Posterior cingulate gyrus (tissue), 11 donors: ENCODE data around the gene TAF5L.
"Not testable (repeated sequence)": the region's sequence is repeated elsewhere in the genome, so short reads cannot be mapped to it uniquely, and the experiment has no call there.

Source experiments
- DNase-seq, 10 donors: peaks; one replicate each; pipeline versions ENCODE4 v3.0.0 to v3.0.0-alpha.2; 2020 to 2021; ENCODE audit warnings: mixed read lengths in 3 of 10
- intact Hi-C: fragments of 100-400 bp; cut with DNase I; formaldehyde crosslinking; loops from one replicate; pipeline ENCODE4 v1.15.1; 2023

The TAF5L gene

DNA sequence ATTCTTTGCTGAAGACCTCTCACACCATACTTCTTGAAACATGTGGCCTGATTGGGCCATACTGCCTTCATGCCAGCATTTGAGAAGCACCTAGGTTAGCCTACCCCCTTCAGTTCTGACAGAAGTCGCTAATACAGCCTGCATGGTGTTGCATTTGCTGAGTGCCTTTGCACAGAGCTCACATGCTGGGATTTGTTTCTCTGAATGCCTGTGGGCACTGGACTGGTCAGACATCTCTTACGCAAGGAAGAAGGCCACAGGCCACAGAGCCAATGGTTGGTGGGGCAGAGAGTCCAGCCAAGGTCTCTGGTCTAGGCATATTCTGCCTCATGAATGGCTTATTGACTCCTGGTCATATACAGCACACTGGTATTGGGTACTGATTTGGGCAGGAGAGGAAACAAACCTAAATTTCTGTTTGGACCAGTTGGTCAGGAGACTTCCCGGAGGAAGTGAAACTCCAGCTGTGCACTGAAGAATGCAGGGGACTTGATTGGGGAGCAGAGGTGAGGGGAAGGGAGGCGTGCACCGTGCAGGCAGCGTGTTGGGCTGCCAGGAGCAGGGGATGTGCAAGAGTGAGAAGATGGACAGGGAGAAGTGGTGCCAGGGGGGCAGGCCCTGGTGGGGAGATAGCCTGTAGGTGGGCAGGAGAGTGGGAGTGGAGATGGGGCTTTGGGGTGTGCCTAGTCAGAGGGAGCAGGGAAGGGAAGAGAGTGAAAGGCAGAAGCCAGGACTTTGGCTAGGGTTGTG is 18.2 kb upstream of the TAF5L start:
- intact Hi-C loops: no loop called here
- no peak for DNase-seq

DNA sequence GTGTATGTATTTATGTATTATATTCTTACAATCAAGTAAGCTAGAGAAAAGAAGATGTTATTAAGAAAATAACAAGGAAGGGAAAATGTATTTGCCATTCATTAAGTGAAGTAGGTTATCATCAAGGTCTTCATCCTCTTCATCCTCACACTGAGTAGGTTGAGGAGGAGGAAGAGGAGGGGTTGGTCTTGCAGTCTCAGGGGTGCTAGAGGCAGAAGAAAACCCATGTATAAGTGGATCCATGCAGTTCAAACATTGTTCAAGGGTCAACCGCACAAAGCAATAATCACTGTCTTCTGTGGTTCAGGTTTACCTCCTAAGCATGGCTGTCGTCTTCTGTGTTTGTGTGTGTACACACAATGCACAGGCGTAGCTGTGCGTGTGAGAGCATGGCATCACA is 17.0 kb upstream of the TAF5L start:
- no peak for DNase-seq
- intact Hi-C loops: no loop called here

DNA sequence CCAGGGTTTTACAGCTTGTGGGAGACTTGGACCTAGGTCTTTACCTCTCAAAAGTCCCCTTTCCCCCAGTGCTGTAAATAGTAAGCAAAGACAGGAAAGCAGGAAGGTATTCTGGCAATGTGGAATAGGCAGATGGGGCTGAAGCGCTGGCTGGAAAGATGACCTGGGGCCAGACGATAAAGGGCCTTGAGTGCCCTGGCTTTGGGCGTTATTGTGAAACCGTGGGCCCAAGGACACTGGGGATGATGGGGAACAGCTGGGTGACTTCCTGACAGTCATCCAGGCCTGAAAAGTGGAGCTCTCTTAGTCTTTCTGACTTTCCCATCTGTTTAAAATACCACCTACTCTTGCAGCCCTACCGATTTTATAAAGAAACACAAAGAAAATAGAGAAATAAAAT is 16.5 kb upstream of the TAF5L start:
- DNase-seq: no peak
- intact Hi-C loops: no loop called here

DNA sequence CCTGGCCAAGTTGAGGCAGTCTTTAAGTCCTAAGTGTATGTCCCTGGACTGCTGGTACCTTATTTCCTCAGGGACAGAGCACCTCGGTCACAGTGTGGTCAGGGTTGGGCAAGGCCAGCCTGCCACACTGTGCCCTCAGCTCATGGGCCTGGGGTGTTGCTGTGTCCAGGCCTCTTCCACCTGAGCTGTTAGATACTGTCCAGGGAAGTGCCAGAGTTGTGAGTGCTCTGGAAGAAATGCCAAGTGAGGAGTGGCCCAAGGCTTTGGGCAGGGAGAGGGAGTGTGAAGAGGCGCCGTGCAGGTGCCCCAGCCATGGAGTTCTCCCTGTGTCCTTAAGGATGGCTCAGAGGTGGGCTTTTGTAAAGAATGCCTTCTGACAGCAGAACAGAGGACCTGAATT is 15.4 kb upstream of the TAF5L start:
- intact Hi-C loops: no loop called here
- no peak for DNase-seq

DNA sequence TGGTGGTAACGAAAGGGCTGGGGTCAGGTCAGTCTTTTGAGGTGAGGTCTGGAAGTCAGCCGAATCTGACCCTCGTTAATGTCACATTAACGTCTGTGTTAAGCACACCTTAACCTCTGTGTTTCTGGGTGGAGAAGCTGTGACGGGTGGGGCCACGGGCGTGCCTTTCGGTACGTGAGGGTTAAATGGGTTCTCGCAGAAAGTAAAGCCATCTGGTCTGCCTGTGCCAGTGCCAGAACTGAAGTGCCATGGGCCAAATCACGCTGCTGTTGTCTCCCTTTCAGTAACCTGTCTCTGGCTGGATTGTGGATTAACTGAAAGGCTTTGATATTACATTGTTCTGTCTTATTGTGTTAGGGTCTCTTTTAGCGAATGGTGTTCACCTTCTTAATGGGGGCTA is 14.5 kb upstream of the TAF5L start:
- DNase-seq: no peak
- intact Hi-C loops: no loop called here

DNA sequence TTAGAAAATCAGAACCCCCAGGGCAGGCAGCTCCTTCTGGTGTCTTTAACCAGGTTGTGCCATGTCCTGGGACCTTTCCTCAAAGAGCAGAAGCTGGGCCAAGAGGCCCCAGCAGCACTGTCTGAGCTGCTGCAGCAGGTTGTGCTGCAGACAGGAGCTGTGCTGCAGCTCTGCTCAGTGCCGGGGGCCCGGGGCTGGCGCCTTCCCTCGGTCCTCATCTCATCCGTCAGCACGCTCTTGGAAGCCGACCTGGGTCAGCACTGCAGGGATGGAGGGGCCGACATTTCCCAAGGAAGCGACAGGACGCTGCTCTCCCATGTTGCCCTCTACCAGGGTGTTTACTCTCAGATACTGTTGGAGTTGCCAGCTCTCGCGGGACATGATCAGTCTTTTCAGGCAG is 11.8 kb upstream of the TAF5L start:
- intact Hi-C loops: no loop called here
- no peak for DNase-seq

DNA sequence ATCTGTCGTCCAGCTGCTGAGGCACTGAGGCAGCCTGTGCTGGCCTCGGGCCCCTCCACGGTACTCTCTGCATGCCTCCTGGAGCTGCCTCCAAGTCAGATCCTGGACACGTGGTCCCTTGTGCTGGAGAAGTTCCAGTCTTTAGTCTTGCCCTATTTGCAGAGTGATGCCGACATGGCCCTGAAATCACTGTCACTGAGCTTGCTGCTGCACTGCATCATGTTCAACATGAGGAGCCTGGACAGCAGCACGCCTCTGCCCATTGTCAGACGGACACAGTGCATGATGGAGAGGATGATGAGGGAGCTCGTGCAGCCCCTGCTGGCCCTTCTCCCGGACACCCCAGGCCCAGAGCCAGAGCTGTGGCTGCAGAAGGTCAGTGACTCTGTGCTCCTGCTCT is 10.1 kb upstream of the TAF5L start:
- no peak for DNase-seq
- intact Hi-C loops: no loop called here

DNA sequence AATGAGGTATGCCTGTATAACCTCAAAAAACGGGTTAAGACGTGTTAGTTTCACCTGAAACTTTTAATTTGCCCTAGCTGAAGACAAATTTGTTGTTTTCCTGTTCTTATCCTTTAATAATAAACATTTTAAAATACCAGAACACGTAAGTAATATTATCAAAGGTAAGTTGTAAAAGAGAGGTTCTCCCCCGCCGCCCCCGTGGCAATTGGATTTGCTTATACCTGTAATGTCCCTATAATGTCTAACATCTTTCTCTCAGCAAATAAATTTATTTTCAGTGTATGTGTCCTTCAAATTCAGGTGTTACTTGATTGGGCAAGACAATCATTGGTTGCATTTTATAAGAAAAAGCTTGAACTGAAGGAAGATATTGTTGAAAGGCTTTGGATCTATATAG is 6.0 kb upstream of the TAF5L start:
- intact Hi-C loops: no loop called here
- no peak for DNase-seq

DNA sequence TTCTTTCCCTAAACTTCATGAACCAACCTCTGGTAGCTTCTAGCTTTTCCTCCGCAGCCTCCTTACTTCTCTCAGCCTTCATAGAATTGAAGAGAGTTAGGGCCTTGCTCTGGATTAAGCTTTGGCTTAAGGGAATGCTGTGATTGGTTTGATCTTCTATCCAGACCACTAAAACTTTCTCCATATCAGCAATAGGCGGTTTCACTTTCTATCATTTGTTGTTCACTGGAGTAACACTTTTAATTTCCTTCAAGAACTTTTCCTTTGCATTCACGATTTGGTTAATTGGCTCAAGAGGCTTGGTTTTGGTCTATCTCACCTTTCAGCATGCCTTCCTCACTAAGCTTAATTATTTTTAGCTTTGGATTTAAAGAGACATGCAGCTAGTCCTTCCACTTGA is 5.2 kb upstream of the TAF5L start:
- intact Hi-C loops: no loop called here
- DNase-seq: no peak

DNA sequence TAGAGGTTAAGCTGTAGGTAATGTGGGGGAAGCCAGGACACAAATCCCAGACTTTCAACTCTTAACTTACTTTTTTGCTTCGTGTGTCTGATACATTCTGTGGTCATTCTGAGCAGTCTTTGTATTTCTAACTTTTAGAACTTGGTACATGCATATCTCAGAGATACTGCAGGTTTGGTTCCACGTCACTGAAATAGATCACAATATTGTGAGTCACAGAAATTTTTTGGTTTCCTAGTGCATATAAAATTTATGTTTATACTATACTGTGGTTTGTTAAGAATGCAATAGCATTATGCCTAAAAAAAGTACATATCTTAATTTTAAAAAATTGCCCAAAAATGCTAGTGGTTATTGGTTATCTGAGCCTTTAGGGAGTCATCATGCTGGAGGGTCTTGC is 3.3 kb upstream of the TAF5L start:
- DNase-seq: no peak
- intact Hi-C loops: loop anchor here (5.0 kb wide), 1 partner anchor 52 kb away; no protein-coding TSS in a partner anchor

DNA sequence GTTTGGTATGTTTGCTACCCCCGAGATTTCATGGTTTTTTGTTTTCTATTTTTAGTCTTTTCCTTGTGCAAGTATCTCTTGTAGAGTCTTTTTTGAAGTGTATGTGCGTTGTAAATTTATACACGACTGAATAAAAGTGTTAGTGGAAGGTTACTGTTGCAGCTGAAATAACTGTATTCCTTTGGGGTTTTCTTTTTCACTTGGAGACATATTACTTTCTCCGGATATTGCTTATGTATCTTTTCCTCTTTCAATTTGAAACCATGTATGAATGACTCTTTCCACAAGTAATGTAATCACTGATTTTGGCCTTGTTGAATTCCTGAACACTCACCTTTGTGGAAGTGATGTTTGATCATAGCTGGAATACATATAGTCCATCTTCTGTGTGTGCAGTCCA is 1.1 kb upstream of the TAF5L start:
- intact Hi-C loops: loop anchor here (5.0 kb wide), 1 partner anchor 50 kb away; no protein-coding TSS in a partner anchor
- no peak for DNase-seq

DNA sequence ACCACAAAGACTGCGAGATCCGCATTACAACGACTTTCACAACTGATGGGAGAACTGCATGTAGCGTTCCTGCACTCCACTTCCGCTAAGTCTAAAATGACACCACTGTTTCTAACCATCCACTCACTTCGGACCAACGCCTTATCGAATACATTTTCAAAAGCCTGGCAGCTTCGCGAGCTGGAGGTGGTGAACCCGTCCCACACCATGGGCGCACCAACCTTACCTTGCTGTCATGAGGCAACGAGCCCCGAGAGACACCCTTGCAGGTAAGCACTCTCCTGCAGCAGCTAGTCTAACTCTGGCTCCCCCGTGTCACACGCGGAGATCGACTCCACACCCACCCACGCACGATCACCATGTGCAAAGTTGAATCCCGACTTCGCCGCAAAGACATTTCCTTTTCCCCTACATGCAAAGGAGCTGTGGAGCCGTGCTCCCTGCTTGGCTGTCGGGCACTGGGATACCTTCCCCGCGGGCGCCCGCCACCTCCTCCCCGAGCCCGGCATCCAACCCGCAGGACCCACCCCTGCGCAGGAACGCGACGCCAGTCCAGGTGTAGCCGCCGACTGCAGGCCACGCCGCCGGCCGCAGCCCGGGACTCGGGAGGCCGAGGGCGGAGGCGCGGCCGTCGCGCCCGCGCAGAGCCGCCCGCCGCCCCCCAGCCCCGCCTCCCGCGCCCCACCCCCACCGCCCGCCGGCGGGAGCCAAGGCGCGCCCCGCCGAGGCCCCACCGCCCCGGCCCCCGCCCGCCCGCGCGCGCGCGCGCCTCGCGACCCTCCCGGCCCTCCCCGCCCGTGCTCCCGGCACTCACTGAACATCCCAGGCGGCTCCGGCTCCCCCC is 629 bp downstream of the TAF5L start:
- intact Hi-C loops: loop anchor here (1.0 to 5.0 kb wide), 2 partner anchors 48 to 67 kb away; partner anchors contain the start of gene ABCB10
- peak; percentile 17 to 89 (median 36) for DNase-seq

DNA sequence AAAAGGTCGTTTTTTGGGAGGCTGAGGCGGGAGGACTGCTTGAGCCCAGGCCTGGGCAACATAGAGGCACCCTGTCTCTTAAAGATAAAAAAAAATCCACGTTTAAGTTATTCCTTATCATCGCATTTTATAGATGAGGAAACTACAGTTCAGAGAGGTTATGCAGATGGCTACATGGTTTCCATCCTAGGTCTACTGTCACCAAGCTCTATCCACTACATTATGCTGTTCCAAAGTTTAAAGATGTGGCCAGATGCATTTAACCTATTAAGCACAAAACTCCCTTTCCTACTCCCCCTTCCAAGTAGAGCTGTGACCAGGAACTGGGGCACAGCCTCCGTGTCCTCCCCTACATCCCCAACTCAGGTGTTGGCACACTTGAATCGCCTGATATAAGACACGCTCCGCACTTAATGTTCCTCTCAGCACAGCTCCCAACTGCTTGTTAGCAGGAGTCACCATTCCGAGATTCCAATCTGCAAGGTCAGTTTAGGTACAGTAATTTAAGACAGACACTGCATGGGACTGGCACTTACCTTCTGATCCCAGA is 1.3 kb downstream of the TAF5L start:
- intact Hi-C loops: loop anchor here (1.0 to 5.0 kb wide), 2 partner anchors 47 to 66 kb away; partner anchors contain the start of gene ABCB10
- no peak for DNase-seq

DNA sequence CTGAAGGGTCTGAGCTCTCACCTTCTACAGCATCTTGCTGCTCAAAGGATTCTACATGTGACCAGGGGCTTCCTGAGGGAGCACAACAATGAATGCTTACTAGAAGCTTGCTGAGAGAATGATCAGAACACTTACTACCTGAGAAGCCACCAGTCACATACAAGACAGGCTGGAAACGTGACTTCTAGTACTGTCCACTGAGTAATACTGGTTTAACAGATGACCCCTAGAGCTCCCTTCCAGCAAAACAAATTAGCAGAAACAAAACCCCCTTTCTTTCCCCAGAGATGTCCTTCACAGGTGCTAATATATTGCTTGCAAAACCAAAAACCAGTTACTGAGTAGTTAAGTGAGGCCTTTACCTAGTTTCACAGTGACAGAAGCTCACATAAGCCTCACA is 2.1 kb downstream of the TAF5L start:
- intact Hi-C loops: no loop called here
- no peak for DNase-seq

DNA sequence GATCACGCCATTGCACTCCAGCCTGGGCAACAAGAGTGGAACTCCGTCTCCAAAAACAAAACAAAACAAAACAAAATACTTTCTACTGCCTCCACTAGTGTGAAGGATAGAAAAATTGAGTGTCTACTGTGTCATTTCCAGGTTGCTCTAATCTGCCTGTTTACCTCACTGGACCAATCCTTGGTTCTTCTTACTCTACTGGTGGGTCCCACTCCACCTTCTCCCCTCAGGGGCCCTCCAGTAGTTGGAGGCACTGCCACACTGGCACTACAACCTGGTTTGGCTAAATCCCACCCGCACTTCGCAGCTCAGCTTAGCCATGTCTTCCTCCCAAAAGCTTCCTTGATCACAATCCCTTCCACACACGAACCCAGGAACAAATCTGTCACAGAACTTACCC is 2.7 kb downstream of the TAF5L start:
- intact Hi-C loops: no loop called here
- DNase-seq: no peak

DNA sequence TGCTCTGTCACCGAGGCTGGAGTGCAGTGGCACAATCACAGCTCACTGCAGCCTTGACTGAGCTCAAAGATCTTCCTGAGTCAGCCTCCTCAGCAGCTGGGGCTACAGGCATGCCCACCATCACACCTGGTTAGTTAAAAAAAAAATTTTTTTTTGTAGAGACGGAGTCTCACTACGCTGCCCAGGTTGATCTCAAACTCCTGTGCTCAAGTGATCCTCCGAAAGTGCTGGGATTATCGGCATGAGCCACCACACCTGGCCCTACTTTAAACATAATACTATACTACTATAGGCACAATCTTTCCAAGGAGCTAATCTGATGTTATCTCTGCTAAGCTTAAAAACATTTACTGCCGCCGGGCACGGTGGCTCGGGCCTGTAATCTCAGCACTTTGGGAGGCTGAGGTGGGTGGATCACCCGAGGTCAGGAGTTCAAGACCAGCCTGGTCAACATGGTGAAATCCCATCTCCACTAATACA is 3.2 kb downstream of the TAF5L start:
- DNase-seq, intact Hi-C loops: not testable (repeated sequence)

DNA sequence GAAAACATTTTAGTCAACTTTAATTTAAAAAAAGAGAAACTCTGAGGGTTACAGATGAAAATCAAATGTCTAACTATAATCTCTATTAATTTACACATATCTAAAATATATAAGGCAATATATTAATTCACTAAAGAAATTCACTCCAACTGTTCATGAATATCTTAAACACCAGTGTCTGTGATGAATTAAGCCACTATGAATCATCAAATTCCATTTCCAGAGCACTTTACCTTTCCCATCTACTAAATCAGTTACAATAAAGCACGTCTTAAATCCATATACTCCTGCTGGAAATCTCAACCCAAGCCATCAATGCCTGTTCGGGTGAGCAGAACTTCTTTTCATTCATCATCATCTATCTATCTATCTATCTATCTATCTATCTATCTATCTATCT is 4.3 kb downstream of the TAF5L start:
- intact Hi-C loops: no loop called here
- DNase-seq: no peak

DNA sequence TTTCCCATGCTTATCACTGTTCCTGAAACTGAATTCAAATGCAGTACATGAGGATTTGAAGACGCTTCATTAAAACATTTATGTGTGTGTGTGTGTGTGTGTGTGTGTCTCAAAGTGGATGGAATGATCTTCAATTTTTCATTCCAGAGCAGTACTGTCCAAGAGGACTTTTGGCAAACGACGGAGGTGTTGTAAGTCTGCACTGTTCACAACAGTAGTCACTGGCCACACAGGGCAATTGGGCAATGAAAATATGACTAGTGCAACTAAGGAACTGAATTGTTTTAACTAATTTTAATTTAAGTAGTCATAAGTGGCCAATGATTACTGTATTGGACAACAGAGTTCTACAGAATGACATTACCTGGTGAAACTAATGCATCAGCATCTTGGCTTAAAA is 5.0 kb downstream of the TAF5L start:
- intact Hi-C loops: no loop called here
- DNase-seq: no peak

DNA sequence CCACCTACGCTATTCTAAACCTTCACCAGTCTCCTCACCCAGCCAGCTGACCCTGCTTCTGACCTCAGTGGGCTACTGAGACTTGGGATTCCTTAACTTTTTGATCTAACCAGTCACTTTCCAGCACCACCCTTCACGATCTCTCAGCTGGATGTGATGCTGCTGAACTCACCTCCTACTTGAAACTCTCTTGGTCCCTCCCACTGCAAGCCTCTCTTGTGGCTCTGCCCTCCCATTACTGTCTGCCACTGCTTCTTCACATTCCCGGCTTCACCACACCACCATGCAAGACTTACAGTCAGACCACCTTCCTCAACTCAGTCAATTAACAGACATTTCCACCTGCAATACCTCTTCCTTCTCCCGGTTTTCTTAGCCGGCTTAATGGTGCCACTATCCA is 6.3 kb downstream of the TAF5L start:
- no peak for DNase-seq
- intact Hi-C loops: no loop called here

DNA sequence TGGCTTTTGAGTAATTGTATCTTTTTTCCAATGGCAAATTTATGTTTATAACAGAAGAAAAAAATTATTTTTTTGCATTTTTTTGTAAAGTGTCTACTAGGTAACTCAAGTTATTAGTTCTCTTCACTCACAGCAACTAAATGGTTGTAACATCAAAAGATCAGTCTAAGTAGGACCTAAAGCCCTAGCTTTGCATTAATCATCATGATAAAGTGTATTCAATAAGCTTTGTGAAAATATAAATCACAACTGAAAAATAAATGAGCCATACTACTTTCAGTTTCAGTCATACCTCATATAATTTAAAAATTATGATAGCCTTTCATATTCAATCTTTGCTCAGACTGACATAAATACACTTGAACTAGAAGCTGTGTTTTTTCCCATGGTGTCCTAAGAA is 6.9 kb downstream of the TAF5L start:
- intact Hi-C loops: no loop called here
- DNase-seq: no peak

DNA sequence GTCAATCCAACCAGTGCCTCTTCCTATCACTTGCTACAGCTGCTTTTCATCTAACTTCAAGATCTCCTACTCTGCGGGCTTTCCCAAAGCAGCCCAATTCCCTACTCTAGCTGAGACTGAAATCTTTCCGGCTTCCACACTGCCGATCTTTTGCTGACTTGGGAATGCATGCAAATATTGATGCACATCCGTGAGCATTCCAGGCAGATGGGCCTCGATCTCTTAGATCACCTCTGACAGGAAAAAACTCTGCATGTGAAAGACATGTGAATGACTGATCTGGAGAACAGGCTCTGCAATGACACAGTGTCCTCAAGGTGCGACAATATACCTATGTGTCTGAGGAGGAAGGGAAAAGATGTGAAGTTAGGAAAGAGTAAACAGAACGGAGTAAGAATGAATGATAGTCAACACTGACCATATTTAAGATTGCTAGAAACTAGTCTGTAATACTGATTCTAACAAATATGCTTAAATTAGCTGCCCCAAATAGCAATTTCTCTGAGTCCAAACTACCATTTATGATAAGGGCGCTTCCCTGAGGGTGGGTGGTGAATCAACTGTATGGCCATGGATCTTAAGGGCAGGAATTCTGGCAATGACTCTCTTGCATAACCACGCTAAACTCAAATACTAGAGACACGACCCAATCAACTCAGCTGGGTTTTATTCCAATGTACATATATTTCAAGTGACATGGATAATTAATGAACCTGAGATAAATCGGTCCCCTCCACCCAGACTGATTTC is 8.4 kb downstream of the TAF5L start:
- intact Hi-C loops: no loop called here
- DNase-seq: no peak
